ENCODE measurements around the gene P4HA3.

DNA sequence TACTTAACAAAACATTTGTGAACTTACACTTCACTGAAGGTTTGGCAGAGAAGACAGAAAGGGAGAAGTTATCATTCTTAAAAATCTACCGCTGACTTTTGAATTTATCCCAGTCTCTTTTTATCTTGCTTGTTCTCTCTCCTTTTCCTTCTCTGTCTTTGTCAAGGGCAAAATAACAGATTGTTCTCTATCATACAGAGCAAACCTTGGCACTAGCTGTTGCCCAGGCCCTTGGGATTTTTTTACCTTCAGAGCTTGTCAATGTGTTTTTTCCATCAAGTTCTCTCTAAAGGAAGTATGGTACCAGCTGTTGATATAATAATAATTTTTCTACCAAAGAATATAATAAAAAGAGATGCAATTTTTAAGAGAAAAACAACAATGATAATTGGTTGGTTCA is 73.2 kb downstream of the P4HA3 start:
- TF ChIP-seq, protein P1, sequence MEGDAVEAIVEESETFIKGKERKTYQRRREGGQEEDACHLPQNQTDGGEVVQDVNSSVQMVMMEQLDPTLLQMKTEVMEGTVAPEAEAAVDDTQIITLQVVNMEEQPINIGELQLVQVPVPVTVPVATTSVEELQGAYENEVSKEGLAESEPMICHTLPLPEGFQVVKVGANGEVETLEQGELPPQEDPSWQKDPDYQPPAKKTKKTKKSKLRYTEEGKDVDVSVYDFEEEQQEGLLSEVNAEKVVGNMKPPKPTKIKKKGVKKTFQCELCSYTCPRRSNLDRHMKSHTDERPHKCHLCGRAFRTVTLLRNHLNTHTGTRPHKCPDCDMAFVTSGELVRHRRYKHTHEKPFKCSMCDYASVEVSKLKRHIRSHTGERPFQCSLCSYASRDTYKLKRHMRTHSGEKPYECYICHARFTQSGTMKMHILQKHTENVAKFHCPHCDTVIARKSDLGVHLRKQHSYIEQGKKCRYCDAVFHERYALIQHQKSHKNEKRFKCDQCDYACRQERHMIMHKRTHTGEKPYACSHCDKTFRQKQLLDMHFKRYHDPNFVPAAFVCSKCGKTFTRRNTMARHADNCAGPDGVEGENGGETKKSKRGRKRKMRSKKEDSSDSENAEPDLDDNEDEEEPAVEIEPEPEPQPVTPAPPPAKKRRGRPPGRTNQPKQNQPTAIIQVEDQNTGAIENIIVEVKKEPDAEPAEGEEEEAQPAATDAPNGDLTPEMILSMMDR (IDR thresholded peaks at IDR 0.05), result no peak
- no peak for TF ChIP-seq POLR2A (IDR thresholded peaks at IDR 0.05)
